EH (cell line): ENCODE measurements around the gene STK17B.
"Not testable (repeated sequence)": the region's sequence is repeated elsewhere in the genome, so short reads cannot be mapped to it uniquely, and the experiment has no call there.

Source experiments
- DNase-seq: peaks from one replicate; pipeline ENCODE4 v3.0.0-alpha.2; 2015; ENCODE audit warnings: low read depth

The STK17B gene

DNA sequence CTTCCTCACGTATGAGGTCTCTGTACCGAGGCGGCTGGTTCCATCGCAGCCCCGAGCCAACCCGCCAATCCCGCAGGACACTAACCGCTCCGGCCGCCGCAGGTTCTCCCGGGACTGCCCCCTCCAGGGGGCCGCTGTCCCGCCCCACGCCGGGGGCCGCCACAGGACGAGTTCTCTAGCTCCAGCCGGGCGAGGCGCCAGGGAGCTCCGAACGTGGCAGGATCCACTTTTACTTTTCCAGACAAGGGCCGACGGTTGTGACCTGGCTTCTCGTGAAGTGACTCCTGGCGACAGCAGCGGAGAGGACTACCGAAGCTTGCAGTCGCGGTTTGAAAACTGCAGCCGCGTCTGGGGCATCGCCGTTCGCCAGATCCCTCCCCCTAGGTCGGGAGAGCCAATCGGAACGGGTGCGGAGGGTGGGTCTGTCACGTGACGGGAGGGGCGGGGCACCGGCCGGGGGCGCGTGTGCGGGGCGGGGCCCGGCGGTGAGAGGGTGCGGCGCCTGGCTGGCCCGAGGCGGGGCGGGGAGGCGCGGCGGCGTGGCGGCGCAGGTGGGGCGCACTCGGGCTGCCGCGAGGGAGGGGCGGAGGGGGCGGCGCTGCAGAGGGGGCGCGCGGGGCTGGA lies at the start of gene STK17B:
Gene STK17B, minus strand, starts transcription at position 331 of the 624 bp plus-strand sequence. CDS start 8,195 bp downstream, outside the sequence.
- DNase-seq = peak; percentile 94

DNA sequence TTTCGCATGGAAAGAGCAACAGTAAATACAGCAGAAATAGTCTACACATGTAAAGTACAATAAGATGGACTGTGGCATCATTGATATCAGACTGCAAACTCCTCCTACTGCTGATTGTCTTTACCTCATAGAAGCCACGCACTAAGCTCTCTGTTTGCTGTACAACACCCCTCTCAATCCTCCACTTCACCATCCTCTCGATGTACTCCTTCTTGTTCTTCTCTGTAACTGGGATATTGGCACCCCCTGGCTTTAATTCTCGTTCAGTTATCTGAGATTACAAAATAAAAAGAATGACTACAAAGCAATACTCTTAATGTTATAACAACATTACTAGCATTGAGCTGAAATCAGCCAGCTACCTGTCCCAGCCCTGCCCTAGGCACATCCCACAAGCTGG lies 49.3 kb upstream of the STK17B start:
- DNase-seq = no peak

DNA sequence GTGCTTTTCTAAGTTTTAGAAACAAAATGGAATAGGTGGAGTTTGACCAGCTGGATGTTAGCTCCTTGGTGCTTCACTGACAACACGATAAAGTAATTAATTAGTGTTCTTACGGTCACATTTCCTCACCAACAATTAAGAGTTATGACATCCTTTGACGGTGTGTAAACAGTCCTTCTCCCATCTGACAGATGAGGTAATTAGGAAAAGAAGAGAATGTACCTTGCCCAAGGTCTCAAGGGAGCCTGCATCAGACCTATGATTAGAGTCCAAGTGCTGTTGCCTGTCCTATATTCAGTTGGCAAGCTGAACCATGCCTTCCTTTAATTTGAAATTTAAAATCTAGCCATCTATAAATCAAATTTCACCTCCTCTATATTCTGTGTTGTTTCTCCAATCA lies 48.3 kb upstream of the STK17B start:
- no peak for DNase-seq

DNA sequence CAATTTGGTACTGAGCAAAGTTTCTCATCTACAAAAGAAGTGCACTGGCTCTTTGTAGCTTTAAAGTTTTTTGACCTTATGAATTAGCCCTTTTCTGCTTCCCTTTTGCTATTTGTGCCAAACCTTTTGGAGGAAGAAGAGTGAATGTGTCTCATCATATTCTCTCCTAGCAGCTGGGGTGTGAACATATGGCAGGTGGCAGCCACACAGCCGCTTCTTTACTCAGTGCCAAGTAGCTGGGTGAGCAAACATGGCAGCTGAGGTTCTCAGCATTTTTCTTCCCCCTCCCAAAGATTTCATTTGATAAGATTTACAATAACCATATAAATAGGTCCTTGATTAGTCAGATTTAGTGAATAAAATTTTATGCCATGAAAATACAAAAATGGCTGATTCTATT lies 46.7 kb upstream of the STK17B start:
- DNase-seq = no peak

DNA sequence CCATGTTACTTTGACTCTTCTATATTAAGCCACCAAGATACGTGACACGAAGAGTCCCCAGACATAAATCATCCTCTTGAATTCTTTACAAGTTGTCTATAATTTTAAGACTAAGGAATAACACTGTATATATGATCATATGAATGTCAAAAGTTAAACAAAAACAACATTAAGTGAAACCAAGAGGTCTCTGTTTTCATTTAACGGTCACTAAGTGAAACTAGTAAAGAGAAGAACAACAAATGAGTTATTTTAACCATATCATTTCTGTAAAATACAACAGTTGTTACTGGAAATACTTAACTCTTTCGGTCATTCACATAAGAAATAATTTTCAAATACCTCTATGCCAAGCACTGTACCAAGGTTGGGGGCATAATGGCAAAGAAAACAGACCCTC lies 45.7 kb upstream of the STK17B start:
- DNase-seq = no peak

DNA sequence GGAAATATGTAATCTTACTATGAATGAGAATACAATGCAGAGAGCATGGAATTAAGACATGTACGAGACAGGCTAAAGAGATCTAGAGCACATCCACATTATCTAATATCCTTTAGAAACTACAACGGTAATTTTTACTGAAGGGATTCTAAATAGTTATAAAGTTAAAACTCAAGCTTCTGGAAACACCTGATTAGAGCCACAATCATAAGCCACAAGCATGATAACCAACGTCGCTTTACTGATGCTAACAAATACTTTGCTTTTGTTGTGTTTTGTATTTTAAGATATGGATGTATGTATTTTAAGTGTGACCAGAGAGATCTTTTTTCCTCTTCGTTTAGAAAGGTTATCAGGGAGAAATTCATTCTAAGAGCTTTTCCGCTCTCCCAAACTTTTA lies 44.0 kb upstream of the STK17B start:
- no peak for DNase-seq

DNA sequence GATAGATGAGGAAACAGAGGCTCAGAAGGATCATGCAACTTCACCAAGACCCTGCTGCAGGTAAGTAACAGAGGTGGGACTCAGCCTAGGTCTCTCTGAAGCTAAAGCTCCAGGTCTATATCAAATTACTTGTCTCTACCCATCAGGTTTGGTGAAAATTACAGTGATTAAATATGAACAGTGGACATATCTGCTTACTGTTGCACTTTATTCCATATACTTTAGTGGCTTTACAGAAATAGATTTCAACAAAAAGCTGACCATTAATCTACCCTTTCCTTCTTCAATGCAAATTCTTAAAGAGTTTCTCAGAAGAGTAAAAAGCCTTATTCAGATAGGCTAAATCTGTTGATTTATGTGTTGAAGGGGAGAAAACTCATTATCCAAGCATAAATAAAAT lies 42.8 kb upstream of the STK17B start:
- DNase-seq = no peak

DNA sequence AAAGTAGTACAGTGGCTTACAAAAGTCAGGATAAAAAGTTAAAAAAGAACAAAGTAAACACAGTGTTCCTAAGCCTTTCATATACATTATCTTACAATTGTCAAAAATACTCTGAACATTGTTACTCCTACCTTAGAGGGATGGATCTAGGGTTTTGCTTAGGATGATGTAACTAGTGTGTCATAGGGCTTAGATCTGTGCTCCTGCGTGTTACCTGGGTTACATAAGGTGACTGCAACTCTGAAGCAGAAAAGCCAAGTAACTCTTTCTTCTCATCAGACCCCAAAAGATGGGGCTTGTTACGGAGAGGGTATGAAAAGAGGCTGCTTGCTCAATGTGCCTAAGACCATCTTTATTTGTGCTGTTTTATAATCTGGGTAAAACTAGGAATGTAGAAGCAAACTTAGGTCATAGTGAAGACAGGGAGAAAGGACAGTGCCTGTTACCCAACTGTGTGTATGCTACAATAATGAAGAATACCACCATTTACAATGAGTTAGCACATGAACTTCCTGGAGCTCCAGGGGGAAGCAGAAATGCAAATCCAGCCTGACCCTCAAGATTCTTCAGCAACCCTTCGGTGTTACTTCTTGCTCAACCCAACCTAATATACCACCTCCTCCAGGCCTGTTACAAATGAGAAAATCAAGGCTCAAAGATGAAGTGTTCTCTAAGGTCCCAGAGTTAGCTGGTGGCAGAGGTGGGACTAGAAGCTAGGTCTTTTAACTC lies 42.0 kb upstream of the STK17B start:
- DNase-seq = no peak

DNA sequence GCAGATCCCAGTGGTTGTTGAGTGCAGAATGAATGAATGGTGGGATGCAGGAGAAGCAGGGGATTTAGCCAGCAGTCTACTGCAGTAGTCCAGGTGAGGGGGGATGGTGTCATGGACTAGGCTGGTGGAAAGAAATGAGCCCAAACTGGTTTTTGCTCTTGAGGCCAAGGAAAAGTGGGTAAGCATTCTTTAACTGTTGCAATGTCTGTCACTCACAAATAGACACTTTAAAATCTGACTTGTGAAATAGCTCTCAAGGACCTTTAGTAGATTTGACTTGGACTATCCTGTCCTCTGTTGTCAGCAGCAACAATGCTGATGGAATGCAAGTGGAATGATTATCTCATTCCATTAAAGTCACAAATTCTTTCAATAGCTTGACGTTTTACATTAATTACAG lies 37.5 kb upstream of the STK17B start:
- DNase-seq = peak; percentile 41

DNA sequence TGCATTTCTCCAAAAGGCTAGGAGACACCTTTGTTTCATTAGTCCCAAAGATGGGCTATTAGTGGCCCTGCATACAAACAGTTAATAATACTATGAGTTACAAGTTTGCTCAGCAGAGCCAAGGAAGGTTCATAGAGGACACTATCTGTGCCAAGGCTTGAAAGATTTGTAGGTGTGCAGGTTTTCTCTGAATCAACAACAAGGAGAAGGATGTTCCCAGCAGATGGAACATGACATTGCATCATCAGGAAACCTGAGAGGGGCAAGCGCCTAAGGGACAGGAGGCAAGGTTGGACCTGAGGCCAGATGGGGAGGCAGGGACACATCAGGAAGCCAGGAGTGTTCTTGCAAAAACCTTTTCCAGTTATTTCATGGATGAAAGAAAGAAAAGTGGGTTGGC lies 35.4 kb upstream of the STK17B start:
- DNase-seq = no peak

DNA sequence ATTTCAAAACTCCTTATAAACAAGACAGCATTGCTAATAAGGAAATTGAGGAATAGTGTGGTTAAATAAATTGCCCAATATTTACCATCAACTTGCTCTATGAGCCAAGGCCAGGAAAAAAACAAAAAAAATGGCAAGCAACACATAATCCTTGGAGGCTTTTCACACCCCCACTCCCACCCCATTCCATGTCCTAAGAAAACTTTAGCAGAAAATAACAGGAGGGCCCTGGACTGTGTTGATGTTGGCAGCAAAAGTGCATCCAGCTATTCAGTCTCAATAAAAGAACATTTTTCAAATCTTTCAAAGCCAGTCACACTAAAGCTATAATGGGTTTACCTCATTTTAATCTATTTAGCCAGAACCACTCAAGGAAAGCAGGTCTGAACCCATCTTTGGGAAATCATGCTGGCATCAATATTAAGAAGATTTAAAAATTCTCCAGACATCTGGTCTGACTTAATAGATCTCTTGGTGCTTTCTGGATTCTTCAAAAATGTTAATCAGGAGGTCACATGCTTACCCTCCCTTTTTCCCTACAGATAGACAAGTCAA lies 34.6 kb upstream of the STK17B start:
- DNase-seq = peak; percentile 42

DNA sequence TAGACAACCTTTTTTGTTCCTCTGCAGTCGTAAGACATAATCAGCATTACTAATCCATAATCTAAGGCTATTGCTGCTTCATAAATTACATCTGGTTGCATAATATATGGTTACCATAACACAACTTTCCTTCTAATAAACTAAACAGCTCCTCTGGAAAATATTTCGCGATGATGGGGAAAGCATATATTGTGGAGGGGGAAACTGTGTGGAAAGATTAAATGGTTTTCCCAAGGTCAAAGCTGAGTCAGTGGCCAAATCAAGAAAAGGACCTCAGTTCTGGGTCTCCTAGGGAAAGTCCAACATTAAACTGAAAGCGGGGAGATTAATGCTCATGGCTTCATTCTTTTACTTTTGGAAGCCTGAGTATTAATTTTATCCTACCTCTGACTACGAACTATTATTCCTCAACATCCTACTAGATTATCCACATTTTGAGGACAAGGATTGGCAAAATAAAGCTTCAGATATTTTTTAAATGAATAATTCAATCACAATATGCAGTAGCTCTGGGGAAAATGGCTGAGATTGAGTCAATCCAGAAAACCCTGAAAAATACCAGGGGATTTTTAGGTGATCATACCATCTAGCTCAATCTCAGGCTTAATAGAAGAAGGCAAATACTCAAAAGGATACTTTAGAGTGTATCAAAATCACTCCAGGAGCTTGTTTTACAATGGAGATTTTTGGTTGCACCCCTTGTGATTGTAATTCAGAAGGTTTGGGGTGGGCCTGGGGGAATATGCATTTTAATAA lies 33.8 kb upstream of the STK17B start:
- DNase-seq = no peak

DNA sequence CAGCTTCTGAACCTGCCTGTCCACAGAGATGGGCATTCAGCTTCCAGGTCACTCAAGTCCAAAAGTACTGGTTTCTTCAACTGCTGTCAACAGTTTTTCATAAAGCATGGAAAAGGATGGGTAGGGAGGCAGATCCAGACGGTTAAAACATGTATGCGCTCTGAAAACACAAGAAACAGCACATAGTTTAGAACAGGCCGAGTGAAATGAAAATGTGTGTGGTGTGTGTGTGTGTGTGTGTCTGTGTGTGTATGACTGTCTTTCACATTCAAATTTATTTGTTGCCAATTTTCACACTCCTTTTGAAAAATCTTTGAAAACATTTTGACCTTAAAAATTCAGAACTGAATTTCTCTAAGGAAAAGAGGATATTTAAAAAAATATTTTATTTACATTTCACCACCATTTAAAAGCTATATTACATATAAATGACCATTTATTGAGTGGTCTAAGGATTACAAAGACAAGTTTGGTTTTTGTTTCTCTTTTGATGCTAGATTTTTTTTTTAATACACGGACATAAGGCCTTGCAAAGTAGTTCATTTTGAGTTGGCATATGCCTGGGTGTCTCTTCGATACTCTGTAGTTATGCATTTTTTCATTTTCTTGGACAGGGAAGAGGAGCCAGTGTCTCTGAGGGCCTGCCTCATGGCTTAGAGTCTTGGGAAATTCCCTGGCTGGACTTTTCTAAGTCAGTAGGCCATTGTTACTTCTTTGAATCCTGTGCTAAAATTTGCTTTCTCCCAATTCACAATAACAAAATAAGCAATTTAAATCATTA lies 30.0 kb upstream of the STK17B start:
- DNase-seq = no peak

DNA sequence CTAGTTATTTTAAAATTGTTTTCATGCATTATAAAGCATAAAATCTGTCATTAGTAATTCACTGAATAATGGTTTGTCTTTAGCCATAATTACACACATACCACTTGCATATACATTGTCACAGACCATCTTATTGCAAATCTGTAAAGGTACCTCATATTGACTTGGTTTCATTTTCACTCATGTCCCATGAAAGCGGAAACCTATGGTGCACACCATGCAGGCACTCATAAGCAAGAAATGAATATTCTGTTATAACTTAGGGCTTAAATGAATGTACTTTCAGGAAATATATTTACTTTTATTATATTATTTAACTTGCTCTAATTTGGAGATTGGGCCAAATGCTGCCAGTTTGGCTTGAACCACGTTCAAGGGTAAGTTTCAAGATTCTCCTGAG lies 29.2 kb upstream of the STK17B start:
- no peak for DNase-seq

DNA sequence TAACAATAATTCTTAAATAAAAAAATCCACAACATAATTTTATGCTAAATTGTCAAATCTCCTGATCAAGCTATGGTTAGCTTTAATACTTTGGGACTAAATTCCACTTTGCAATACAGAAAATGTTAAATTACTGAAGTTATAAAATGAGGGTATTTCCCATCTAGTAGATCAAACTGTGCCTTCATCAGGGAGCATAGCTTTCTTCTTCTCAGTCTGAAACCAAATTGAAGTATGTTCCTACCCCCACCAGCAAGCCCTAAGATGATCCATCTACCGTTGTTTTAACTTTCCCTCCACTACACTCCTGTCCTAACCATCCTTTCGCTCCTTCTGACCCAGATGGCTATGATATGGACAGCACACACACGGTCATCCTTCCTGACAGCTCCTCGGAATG lies 24.4 kb upstream of the STK17B start:
- DNase-seq = no peak

DNA sequence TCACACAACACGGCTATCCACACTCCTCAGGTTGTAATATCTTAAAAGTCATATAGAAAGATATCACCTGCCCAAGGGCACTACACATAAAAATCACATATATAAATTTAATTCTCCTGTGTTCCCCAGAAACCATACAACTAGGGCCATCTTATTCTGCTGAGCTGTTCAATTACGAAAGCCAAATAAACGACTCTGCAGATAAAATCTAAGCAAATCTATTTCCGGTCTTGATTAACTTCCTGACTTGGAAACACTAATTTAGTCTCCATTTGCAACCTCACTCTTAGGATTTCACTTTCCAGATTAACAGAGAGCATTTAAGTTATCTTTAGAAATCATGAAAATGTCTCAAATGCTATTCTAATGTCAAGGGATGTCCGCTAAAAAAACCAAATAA lies 23.9 kb upstream of the STK17B start:
- DNase-seq = no peak

DNA sequence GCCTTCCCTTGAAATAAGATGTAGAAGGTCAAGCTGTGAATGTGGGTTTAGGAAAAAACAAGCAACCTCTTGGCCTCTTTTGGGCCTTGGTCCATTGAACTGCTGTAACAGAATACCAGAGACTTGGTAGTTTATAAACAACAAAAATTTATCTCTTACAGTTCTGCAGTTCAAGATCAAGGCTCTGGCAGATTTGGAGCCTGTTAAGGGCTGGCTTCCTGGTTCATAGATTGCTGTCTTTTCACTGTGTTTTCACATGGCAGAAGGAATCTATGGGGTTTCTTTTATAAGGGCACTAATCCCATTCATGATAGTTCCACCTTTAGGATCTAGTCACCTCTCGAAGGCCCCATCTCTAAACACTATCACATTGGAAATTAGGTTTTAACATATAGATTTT lies 20.2 kb upstream of the STK17B start:
- DNase-seq = no peak

DNA sequence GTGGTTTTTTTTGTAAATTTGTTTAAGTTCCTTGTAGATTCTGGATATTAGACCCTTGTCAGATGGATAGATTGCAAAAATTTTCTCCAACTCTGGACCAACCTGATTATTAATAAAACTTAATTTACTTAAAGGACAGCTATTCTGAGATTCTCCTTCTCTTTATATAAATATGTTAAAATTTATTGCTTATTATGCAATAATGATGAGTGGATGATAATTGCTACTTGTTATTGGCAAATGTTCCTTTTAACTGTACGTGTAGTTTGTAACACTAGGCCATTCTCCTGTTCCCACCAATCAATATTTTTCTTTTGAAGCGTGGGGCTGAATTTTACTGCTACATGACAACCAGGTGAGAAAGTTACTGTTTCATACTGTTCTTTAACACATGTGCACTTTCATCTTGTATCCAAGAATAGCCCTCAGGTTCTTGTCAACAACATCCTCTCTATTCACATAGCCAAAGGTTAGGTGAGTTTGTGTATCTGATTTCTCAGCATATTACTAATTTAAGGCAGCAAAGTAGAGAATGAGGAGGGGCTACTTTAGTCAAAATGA lies 16.6 kb upstream of the STK17B start:
- DNase-seq = no peak

DNA sequence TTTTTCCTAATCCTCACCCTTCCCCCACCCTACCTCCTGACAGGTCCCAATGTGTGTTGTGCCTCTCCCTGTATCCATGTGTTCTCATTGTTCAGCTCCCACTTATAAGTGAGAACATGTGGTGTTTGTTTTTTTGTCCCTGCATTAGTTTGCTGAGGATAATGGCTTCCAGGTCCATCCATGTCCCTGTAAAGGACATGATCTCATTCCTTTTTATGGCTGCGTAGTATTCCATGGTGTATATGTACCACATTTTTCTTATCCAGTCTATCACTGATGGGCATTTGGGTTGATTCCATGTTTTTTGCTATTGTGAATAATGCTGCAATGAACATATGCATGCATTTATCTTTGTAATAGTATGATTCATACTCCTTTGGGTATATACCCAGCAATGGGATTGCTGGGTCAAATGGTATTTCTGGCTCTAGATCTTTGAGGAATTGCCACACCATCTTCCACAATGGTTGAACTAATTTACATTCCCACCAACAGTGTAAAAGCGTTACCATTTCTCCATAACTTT lies 15.9 kb upstream of the STK17B start:
- DNase-seq = not testable (repeated sequence)

DNA sequence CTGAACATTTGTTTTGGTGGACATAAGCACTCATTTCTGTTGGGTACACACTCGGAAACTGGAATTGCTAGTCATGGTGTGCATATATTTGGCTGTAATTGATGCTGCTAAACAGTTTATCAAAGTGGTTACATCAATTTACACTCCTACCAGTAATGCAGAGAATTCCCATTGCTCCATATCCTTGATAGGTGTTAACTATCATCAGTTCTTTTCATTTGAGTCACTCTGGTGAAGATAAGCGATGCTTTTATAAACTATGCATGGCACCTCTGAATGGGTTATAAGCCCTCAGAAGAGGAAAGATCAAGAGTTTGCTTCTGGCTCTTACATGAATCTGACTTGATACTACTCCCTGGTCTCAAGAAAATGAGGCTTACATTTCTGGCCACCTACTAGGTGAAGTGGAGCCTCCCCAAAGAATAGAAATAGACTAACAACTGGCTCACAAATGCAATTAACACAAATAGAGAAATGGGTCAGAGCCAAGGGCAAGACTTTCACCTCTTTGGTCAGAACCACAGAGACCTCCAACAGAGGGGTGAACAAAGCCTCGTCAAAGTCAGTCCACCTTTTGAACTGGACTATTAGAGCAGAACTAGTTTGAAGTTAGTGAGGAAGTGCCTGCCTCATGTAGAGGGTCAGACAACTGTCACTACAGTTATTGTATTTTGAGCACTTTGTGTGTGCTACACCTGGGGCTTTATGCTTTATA lies 15.0 kb upstream of the STK17B start:
- no peak for DNase-seq

DNA sequence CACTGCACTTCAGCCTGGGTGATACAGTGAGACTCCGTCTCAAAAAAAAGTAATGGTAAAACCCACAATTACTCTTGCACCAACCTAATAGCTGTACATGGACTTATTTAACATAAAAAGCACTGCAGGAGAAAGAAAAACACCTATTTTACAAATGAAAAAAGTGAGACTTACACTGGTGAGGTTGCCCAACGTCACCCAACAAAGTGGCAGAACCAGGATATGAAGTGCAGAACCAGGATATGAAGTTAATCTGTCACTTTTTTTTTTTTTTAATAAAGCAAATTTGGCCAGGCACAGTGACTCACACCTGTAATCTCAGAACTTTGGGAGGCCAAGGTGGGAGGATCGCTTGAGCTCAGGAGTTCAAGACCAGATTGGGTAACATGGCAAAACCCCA lies 13.5 kb upstream of the STK17B start:
- DNase-seq = no peak
